Stomach smooth muscle (tissue), 2 donors: ENCODE results near the gene BNIP3.
"Not testable (repeated sequence)": the region's sequence is repeated elsewhere in the genome, so short reads cannot be mapped to it uniquely, and the experiment has no call there.

ENCODE experiments used
- H3K27ac ChIP-seq: one replicate; pipeline ENCODE4 v1.7.0; 2013; ENCODE audit warnings: mild to moderate bottlenecking, low read length, inconsistent platforms
- H3K27me3 ChIP-seq, 2 donors: one replicate each; pipeline ENCODE4 v1.7.0; 2013; ENCODE audit warnings: low read length in 2 of 2; ENCODE audit not compliant: insufficient read depth in 2 of 2, control insufficient read depth in 1 of 2
- H3K36me3 ChIP-seq, 2 donors: one replicate each; pipeline ENCODE4 v1.7.0; 2013; ENCODE audit warnings: low read length in 2 of 2; ENCODE audit not compliant: control insufficient read depth in 2 of 2, insufficient read depth in 2 of 2
- H3K4me1 ChIP-seq: one replicate; pipeline ENCODE4 v1.7.0; 2013; ENCODE audit warnings: low read length; ENCODE audit not compliant: control insufficient read depth, insufficient read depth
- H3K4me3 ChIP-seq, 2 donors: one replicate each; pipeline ENCODE4 v1.7.0; 2013; ENCODE audit warnings: low read length in 2 of 2
- H3K9ac ChIP-seq, 2 donors: one replicate each; pipeline ENCODE4 v1.7.0; 2013; ENCODE audit warnings: low read length in 2 of 2, mild to moderate bottlenecking in 1 of 2
- H3K9me3 ChIP-seq, 2 donors: one replicate each; pipeline ENCODE4 v1.7.0; 2013; ENCODE audit warnings: low read length in 2 of 2; ENCODE audit not compliant: control insufficient read depth in 2 of 2
- donor health status: healthy.
- donor health status: Pancreatic carcinoma.

Gene BNIP3

GRCh38 chr10:131987786-131988185 is 6.1 kb upstream of the BNIP3 start:
- H3K9ac ChIP-seq, H3K4me1 ChIP-seq, H3K36me3 ChIP-seq, H3K4me3 ChIP-seq, H3K27me3 ChIP-seq, H3K9me3 ChIP-seq, H3K27ac ChIP-seq: not testable (repeated sequence)

GRCh38 chr10:131987301-131987700 is 5.6 kb upstream of the BNIP3 start:
- H3K36me3 ChIP-seq, H3K27me3 ChIP-seq, H3K4me1 ChIP-seq, H3K4me3 ChIP-seq, H3K9ac ChIP-seq, H3K27ac ChIP-seq, H3K9me3 ChIP-seq: not testable (repeated sequence)

- H3K4me1 ChIP-seq, H3K27ac ChIP-seq, H3K27me3 ChIP-seq, H3K4me3 ChIP-seq, H3K9me3 ChIP-seq, H3K9ac ChIP-seq, H3K36me3 ChIP-seq: not testable (repeated sequence)
Measured at GRCh38 chr10:131986851-131987250, 5.1 kb upstream of the BNIP3 start.

GRCh38 chr10:131983780-131984179 is 2.1 kb upstream of the BNIP3 start:
- no peak overlapping the region for H3K27ac ChIP-seq
- peaks cover 24% of the 10 kb centered on the region for H3K4me1 ChIP-seq
- no peaks in the 10 kb centered on the region for H3K27me3 ChIP-seq
- H3K36me3 ChIP-seq, result no peaks in the 10 kb centered on the region
- no peak overlapping the region for H3K9ac ChIP-seq
- H3K9me3 ChIP-seq, result peaks cover 0 to 4% of the 10 kb centered on the region in 2 donors
- H3K4me3 ChIP-seq, result no peak overlapping the region

GRCh38 chr10:131982796-131983195 is 1.1 kb upstream of the BNIP3 start:
- Histone ChIP-seq H3K4me3 (peak overlapping the region in 1 of 2 donors; percentile 88), H3K9ac (no peak overlapping the region), H3K4me1 (peaks cover 29% of the 10 kb centered on the region), H3K9me3 (peaks cover 0 to 4% of the 10 kb centered on the region in 2 donors), H3K27me3 (no peaks in the 10 kb centered on the region), H3K36me3 (no peaks in the 10 kb centered on the region), H3K27ac (no peak overlapping the region)

GRCh38 chr10:131982185-131982756 is 548 bp upstream of the BNIP3 start:
- peak overlapping the region; percentile 29 to 32 for H3K9ac ChIP-seq
- H3K36me3 ChIP-seq, result no peaks in the 10 kb centered on the region
- H3K27ac ChIP-seq, result no peak overlapping the region

GRCh38 chr10:131980761-131981428 is 828 bp downstream of the BNIP3 start:
- peaks cover 29% of the 10 kb centered on the region for H3K4me1 ChIP-seq
- H3K27me3 ChIP-seq, result no peaks in the 10 kb centered on the region
- peak overlapping the region; percentile 65 to 88 for H3K4me3 ChIP-seq
- H3K9me3 ChIP-seq, result peaks cover 0 to 3% of the 10 kb centered on the region in 2 donors
- no peaks in the 10 kb centered on the region for H3K36me3 ChIP-seq
- H3K27ac ChIP-seq, result no peak overlapping the region
- H3K9ac ChIP-seq, result peak overlapping the region; percentile 59 to 76

More at GRCh38 chr10:131982185-131982756, 548 bp upstream of the BNIP3 start:
- peaks cover 0 to 4% of the 10 kb centered on the region in 2 donors for H3K9me3 ChIP-seq
- peak overlapping the region; percentile 44 to 88 for H3K4me3 ChIP-seq
- H3K4me1 ChIP-seq, result peaks cover 29% of the 10 kb centered on the region
- no peaks in the 10 kb centered on the region for H3K27me3 ChIP-seq

- no peaks in the 10 kb centered on the region for H3K36me3 ChIP-seq
- peak overlapping the region; percentile 7 to 88 for H3K4me3 ChIP-seq
- no peak overlapping the region for H3K27ac ChIP-seq
- no peak overlapping the region for H3K9ac ChIP-seq
- peaks cover 29% of the 10 kb centered on the region for H3K4me1 ChIP-seq
- H3K9me3 ChIP-seq, result no peaks in the 10 kb centered on the region
- no peaks in the 10 kb centered on the region for H3K27me3 ChIP-seq
Measured at GRCh38 chr10:131980321-131980720, 1.4 kb downstream of the BNIP3 start.

- Histone ChIP-seq H3K4me3 (peak overlapping the region; percentile 50 to 68), H3K9me3 (no peaks in the 10 kb centered on the region), H3K27ac (no peak overlapping the region), H3K27me3 (no peaks in the 10 kb centered on the region), H3K36me3 (no peaks in the 10 kb centered on the region), H3K9ac (peak overlapping the region; percentile 25 to 42), H3K4me1 (peaks cover 29% of the 10 kb centered on the region)
Measured at GRCh38 chr10:131979821-131980270, 1.9 kb downstream of the BNIP3 start.

- Histone ChIP-seq H3K27ac (no peak overlapping the region), H3K9ac (peak overlapping the region; percentile 25 to 42), H3K27me3 (no peaks in the 10 kb centered on the region), H3K4me1 (peaks cover 29% of the 10 kb centered on the region), H3K36me3 (no peaks in the 10 kb centered on the region), H3K9me3 (no peaks in the 10 kb centered on the region), H3K4me3 (peak overlapping the region; percentile 50 to 68)
Measured at GRCh38 chr10:131979336-131979735, 2.4 kb downstream of the BNIP3 start.

- peaks cover 29% of the 10 kb centered on the region for H3K4me1 ChIP-seq
- H3K36me3 ChIP-seq, result no peaks in the 10 kb centered on the region
- H3K27ac ChIP-seq, result no peak overlapping the region
- peak overlapping the region in 1 of 2 donors; percentile 68 for H3K4me3 ChIP-seq
- no peak overlapping the region for H3K9ac ChIP-seq
- no peaks in the 10 kb centered on the region for H3K27me3 ChIP-seq
- no peaks in the 10 kb centered on the region for H3K9me3 ChIP-seq
Measured at GRCh38 chr10:131978851-131979250, 2.9 kb downstream of the BNIP3 start.
